ENCODE results near the gene NUDT22.

NUDT22 gene

GRCh38 chr11:64234647-64235379, 8.7 kb downstream of the NUDT22 start:
- peak; percentile 41 for ATAC-seq
- no peak for TF ChIP-seq CSDC2 (CRISPR knock-in tag; IDR thresholded peaks at IDR 0.05)
- no peak for TF ChIP-seq ZFP3 (CRISPR knock-in tag; IDR thresholded peaks at IDR 0.05)
- no peak for TF ChIP-seq OSR1 (CRISPR knock-in tag; IDR thresholded peaks at IDR 0.05)
- no peak for TF ChIP-seq BACH2 (CRISPR knock-in tag; IDR thresholded peaks at IDR 0.05; ENCODE audit: borderline replicate concordance)
- TF ChIP-seq TOX (CRISPR knock-in tag; IDR thresholded peaks at IDR 0.05; ENCODE audit: borderline replicate concordance): no peak
- TF ChIP-seq ZNF565 (CRISPR knock-in tag; conservative IDR thresholded peaks at IDR 0.05; ENCODE audit: low read depth): no peak
- no peak for TF ChIP-seq TSHZ2 (CRISPR knock-in tag; IDR thresholded peaks at IDR 0.05)
- TF ChIP-seq ZFP30 (CRISPR knock-in tag; IDR thresholded peaks at IDR 0.05): no peak
- no peak for TF ChIP-seq POU6F1 (CRISPR knock-in tag; IDR thresholded peaks at IDR 0.05; ENCODE audit: borderline replicate concordance, low read depth)
- TF ChIP-seq ZNF70 (CRISPR knock-in tag; IDR thresholded peaks at IDR 0.05): no peak
- no peak for TF ChIP-seq CREB5 (CRISPR knock-in tag; IDR thresholded peaks at IDR 0.05; ENCODE audit: low read depth)
- no peak for TF ChIP-seq CSRNP3 (CRISPR knock-in tag; IDR thresholded peaks at IDR 0.05)
- TF ChIP-seq ZC3H10 (CRISPR knock-in tag; IDR thresholded peaks at IDR 0.05): no peak
- TF ChIP-seq ESRRG (CRISPR knock-in tag; IDR thresholded peaks at IDR 0.05): no peak
- TF ChIP-seq ISL1 (CRISPR knock-in tag; IDR thresholded peaks at IDR 0.05): no peak
- TF ChIP-seq SNAI2 (CRISPR knock-in tag; IDR thresholded peaks at IDR 0.05): no peak
- TF ChIP-seq PPARA (CRISPR knock-in tag; IDR thresholded peaks at IDR 0.05; ENCODE audit: borderline replicate concordance): no peak
- no peak for TF ChIP-seq PATZ1 (CRISPR knock-in tag; IDR thresholded peaks at IDR 0.05; ENCODE audit: borderline replicate concordance)
- TF ChIP-seq ARNTL (CRISPR knock-in tag; IDR thresholded peaks at IDR 0.05; ENCODE audit: borderline replicate concordance, low read depth): no peak

- no peak for ATAC-seq
Measured at GRCh38 chr11:64235437-64236161, 9.5 kb downstream of the NUDT22 start.

GRCh38 chr11:64237484-64237951, 11.4 kb downstream of the NUDT22 start:
- no peak for ATAC-seq
- TF ChIP-seq OSR1 (CRISPR knock-in tag; IDR thresholded peaks at IDR 0.05): no peak
- no peak for TF ChIP-seq ZNF70 (CRISPR knock-in tag; IDR thresholded peaks at IDR 0.05)
- TF ChIP-seq CSDC2 (CRISPR knock-in tag; IDR thresholded peaks at IDR 0.05): no peak
- no peak for TF ChIP-seq ZNF565 (CRISPR knock-in tag; conservative IDR thresholded peaks at IDR 0.05; ENCODE audit: low read depth)
- TF ChIP-seq ZC3H10 (CRISPR knock-in tag; IDR thresholded peaks at IDR 0.05): no peak
- TF ChIP-seq RARB (CRISPR knock-in tag; IDR thresholded peaks at IDR 0.05): no peak
- no peak for TF ChIP-seq ISL1 (CRISPR knock-in tag; IDR thresholded peaks at IDR 0.05)
- TF ChIP-seq ESRRG (CRISPR knock-in tag; IDR thresholded peaks at IDR 0.05): no peak
- no peak for TF ChIP-seq CREB5 (CRISPR knock-in tag; IDR thresholded peaks at IDR 0.05; ENCODE audit: low read depth)
- no peak for TF ChIP-seq ZFP30 (CRISPR knock-in tag; IDR thresholded peaks at IDR 0.05)
- no peak for TF ChIP-seq BACH2 (CRISPR knock-in tag; IDR thresholded peaks at IDR 0.05; ENCODE audit: borderline replicate concordance)
- TF ChIP-seq ARNTL (CRISPR knock-in tag; IDR thresholded peaks at IDR 0.05; ENCODE audit: borderline replicate concordance, low read depth): no peak
- TF ChIP-seq TOX (CRISPR knock-in tag; IDR thresholded peaks at IDR 0.05; ENCODE audit: borderline replicate concordance): no peak
- TF ChIP-seq GLIS3 (CRISPR knock-in tag; IDR thresholded peaks at IDR 0.05): no peak
- no peak for TF ChIP-seq POU6F1 (CRISPR knock-in tag; IDR thresholded peaks at IDR 0.05; ENCODE audit: borderline replicate concordance, low read depth)
- TF ChIP-seq ZFP3 (CRISPR knock-in tag; IDR thresholded peaks at IDR 0.05): no peak
- TF ChIP-seq ZNF8 (CRISPR knock-in tag; IDR thresholded peaks at IDR 0.05): no peak

More at GRCh38 chr11:64235437-64236161, 9.5 kb downstream of the NUDT22 start:
- TF ChIP-seq ESRRG (CRISPR knock-in tag; IDR thresholded peaks at IDR 0.05): no peak
- TF ChIP-seq OSR1 (CRISPR knock-in tag; IDR thresholded peaks at IDR 0.05): no peak

Data from SK-N-SH treated with all-trans-retinoic acid at 6 μM for 48 hours (cell line).